Heart right ventricle (tissue), 16 donors: ENCODE data around the gene HOXD9. TPM values are rescaled to one million over a fixed set of nuclear protein-coding genes. Genes with fewer than 3 reads are reported as not detected.

Source experiments
- ATAC-seq, 8 donors: fragments of 200-7000 bp; cut with Tn5 transposase; one replicate each; pipeline ENCODE4 v1.9.1; 2020; ENCODE audit warnings: mild to moderate bottlenecking in 8 of 8, moderate library complexity in 8 of 8, moderate number of reproducible peaks in 1 of 8
- DNase-seq, 2 donors: peaks; one replicate each; pipeline ENCODE4 v3.0.0-alpha.2; 2020
- H3K27ac ChIP-seq, 10 donors: fragments of 200-600 bp; sonication (generic) in 2 of 10; one replicate each; pipeline versions ENCODE4 v1.5.0 to v1.8.0; 2020 to 2022; ENCODE audit warnings: mild to moderate bottlenecking in 3 of 10
- H3K27me3 ChIP-seq, 7 donors: fragments of 200-600 bp; one replicate each; pipeline ENCODE4 v1.8.0; 2021 to 2022; ENCODE audit warnings: mild to moderate bottlenecking in 2 of 7
- H3K36me3 ChIP-seq, 9 donors: fragments of 200-600 bp; sonication (generic) in 1 of 9; one replicate each; pipeline versions ENCODE4 v1.5.0 to v1.8.0; 2020 to 2022; ENCODE audit warnings: mild to moderate bottlenecking in 2 of 9
- H3K4me1 ChIP-seq, 9 donors: fragments of 200-600 bp; sonication (generic) in 1 of 9; one replicate each; pipeline versions ENCODE4 v1.5.0 to v1.8.0; 2020 to 2022; ENCODE audit warnings: mild to moderate bottlenecking in 4 of 9
- H3K4me3 ChIP-seq, 10 donors: fragments of 200-600 bp; sonication (generic) in 2 of 10; one replicate each; pipeline versions ENCODE4 v1.5.0 to v1.8.0; 2020 to 2022; ENCODE audit warnings: mild to moderate bottlenecking in 7 of 10, moderate library complexity in 2 of 10
- H3K9me3 ChIP-seq, 11 donors: fragments of 200-600 bp in 10 of 11; sonication (generic) in 2 of 11; one replicate each; pipeline versions ENCODE4 v1.5.0 to v1.8.0; 2013 to 2022; ENCODE audit warnings: mild to moderate bottlenecking in 2 of 11, control low read depth in 1 of 11, moderate library complexity in 1 of 11
- CTCF ChIP-seq, 9 donors: fragments of 200-600 bp; sonication (generic) in 2 of 9; IDR thresholded peaks; one replicate each; pipeline versions ENCODE4 v1.5.0 to v1.8.0; 2021 to 2022; ENCODE audit warnings: antibody characterized with exemption in 9 of 9, mild to moderate bottlenecking in 5 of 9, moderate library complexity in 1 of 9
- WGBS, 2 donors: extraction: QIAGEN DNeasy Blood & Tissue Kit; methylation state at CpG; one replicate each; pipeline ENCODE4 v1.1.7; 2013; ENCODE audit warnings: inconsistent platforms in 1 of 2; 5-methylcytosine and 5-hydroxymethylcytosine counted together
- intact Hi-C, 10 donors: fragments of 100-400 bp; cut with DNase I; formaldehyde crosslinking; loops; one replicate each; pipeline versions ENCODE4 v1.11.1 to v1.14.2; 2022
- polyA plus RNA-seq, 2 donors: library from polyadenylated mRNA; stranded (reverse); fragments of 200-250 nt; gene quantifications; one replicate each; pipeline ENCODE4 v1.2.3, GENCODE V29; 2013
- total RNA-seq, 10 donors: library from RNA; stranded (reverse); fragmentation: NEBNext Ultra II Directional in 3 of 10; extraction: Animal tissue kit (Norgen Biotek cat#: 25700) in 3 of 10; gene quantifications; one replicate each; pipeline versions ENCODE4 v1.2.1 to v1.2.4, GENCODE V29; 2021 to 2023
- donor health status: Arrhythmogenic right ventricular cardiomyopathy.
- donor health status: ischemic (EF 13 %, LVEDD 7.1; RV severe dilation, severe dysfunction).
- donor health status: healthy with polysubstance abuse.
- donor health status: DM: no; HTN: yes; CAD: no.
- donor health status: DM: no; HTN: no; CAD: no.
- donor health status: ischemic (EF 25% LVEDD 6.9; RV normal size, moderate dysfunction).
- donor health status: ischemic (EF 25% LVEDD 5.7; RV mildly dilated, moderate dysfunction).
- donor health status: healthy.
- donor health status: DM: yes; HTN: yes; CAD: no.
- donor health status: Ischemic cardiomyopathy.
- donor health status: ischemic (EF 35%, LVEDD 5.7; RV mildly dilated, moderate dysfunction).
- donor health status: nonischemic (EF 11% LVEDD 7.7; RV severe dilation, severe dysfunction).
- donor health status: DM: yes; HTN: yes; CAD: no.
- donor health status: PGD.
- donor health status: ischemic (EF 29% LVEDD 5.4; RV normal size, mild dysfunction).
- donor health status: nonischemic (EF 23%, LVEDD 6.1; RV moderate dilation, normal function).

Gene HOXD9
- total and polyA plus RNA-seq, 12 donors: 0.15 to 0.29 (median 0.22) TPM; not detected in 8

GRCh38 chr2:176145085-176145969 lies 22.8 kb downstream of the HOXD9 start:
- TF ChIP-seq CTCF (IDR thresholded peaks at IDR 0.05): no peak
- peaks cover 26 to 100% (median 99%) of the 10 kb centered on the region in 7 donors for H3K27me3 ChIP-seq
- ATAC-seq (no peak), DNase-seq (no peak)
- no peaks in the 10 kb centered on the region for H3K36me3 ChIP-seq
- 40 to 52% methylated on average over 4 of the region's 4 CpGs for WGBS, 2 donors
- no peaks in the 10 kb centered on the region for H3K9me3 ChIP-seq
- intact Hi-C loops: no loop called here
- no peak overlapping the region for H3K27ac ChIP-seq
- H3K4me1 ChIP-seq: peaks cover 0 to 8% (median 6%) of the 10 kb centered on the region in 9 donors
- H3K4me3 ChIP-seq: no peak overlapping the region

GRCh38 chr2:176146101-176146500 lies 23.6 kb downstream of the HOXD9 start:
- DNase-seq: no peak
- no peaks in the 10 kb centered on the region for H3K9me3 ChIP-seq
- no peaks in the 10 kb centered on the region for H3K36me3 ChIP-seq
- no peaks in the 10 kb centered on the region for H3K4me1 ChIP-seq
- ATAC-seq: no peak
- no peak for TF ChIP-seq CTCF (IDR thresholded peaks at IDR 0.05)
- H3K27ac ChIP-seq: no peak overlapping the region
- 31 to 35% methylated on average over 6 of the region's 6 CpGs for WGBS, 2 donors
- peaks cover 32 to 100% (median 99%) of the 10 kb centered on the region in 7 donors for H3K27me3 ChIP-seq
- no peak overlapping the region for H3K4me3 ChIP-seq
- intact Hi-C loops: no loop called here

- DNase-seq: no peak
- intact Hi-C loops: no loop called here
- H3K4me1 ChIP-seq: peaks cover 0 to 4% (median 0%) of the 10 kb centered on the region in 9 donors
- no peak for TF ChIP-seq CTCF (IDR thresholded peaks at IDR 0.05)
- no peaks in the 10 kb centered on the region for H3K9me3 ChIP-seq
- H3K27me3 ChIP-seq: peaks cover 38 to 100% (median 99%) of the 10 kb centered on the region in 7 donors
- no peak for ATAC-seq
- H3K4me3 ChIP-seq: no peak overlapping the region
- no peak overlapping the region for H3K27ac ChIP-seq
- no peaks in the 10 kb centered on the region for H3K36me3 ChIP-seq
Observed at GRCh38 chr2:176146645-176147044, 24.1 kb downstream of the HOXD9 start.

GRCh38 chr2:176147210-176147799 lies 24.8 kb downstream of the HOXD9 start:
- DNase-seq (no peak), ATAC-seq (no peak)
- WGBS, 2 donors: 18 to 28% methylated on average over 32 of the region's 32 CpGs
- Histone ChIP-seq H3K27ac (no peak overlapping the region), H3K36me3 (no peaks in the 10 kb centered on the region), H3K27me3 (peaks cover 43 to 100% (median 100%) of the 10 kb centered on the region in 7 donors), H3K4me3 (no peak overlapping the region), H3K9me3 (no peaks in the 10 kb centered on the region), H3K4me1 (peaks cover 0 to 8% (median 0%) of the 10 kb centered on the region in 9 donors)
- intact Hi-C loops: no loop called here
- TF ChIP-seq CTCF (IDR thresholded peaks at IDR 0.05): no peak
